DMS79 (cell line): ENCODE measurements around the gene CRTAC1.

Source experiments
- DNase-seq: peaks from one replicate; lab custom pipeline; 2025; lab: John Stamatoyannopoulos, UW

CRTAC1 gene, protein sequence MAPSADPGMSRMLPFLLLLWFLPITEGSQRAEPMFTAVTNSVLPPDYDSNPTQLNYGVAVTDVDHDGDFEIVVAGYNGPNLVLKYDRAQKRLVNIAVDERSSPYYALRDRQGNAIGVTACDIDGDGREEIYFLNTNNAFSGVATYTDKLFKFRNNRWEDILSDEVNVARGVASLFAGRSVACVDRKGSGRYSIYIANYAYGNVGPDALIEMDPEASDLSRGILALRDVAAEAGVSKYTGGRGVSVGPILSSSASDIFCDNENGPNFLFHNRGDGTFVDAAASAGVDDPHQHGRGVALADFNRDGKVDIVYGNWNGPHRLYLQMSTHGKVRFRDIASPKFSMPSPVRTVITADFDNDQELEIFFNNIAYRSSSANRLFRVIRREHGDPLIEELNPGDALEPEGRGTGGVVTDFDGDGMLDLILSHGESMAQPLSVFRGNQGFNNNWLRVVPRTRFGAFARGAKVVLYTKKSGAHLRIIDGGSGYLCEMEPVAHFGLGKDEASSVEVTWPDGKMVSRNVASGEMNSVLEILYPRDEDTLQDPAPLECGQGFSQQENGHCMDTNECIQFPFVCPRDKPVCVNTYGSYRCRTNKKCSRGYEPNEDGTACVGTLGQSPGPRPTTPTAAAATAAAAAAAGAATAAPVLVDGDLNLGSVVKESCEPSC

DNA sequence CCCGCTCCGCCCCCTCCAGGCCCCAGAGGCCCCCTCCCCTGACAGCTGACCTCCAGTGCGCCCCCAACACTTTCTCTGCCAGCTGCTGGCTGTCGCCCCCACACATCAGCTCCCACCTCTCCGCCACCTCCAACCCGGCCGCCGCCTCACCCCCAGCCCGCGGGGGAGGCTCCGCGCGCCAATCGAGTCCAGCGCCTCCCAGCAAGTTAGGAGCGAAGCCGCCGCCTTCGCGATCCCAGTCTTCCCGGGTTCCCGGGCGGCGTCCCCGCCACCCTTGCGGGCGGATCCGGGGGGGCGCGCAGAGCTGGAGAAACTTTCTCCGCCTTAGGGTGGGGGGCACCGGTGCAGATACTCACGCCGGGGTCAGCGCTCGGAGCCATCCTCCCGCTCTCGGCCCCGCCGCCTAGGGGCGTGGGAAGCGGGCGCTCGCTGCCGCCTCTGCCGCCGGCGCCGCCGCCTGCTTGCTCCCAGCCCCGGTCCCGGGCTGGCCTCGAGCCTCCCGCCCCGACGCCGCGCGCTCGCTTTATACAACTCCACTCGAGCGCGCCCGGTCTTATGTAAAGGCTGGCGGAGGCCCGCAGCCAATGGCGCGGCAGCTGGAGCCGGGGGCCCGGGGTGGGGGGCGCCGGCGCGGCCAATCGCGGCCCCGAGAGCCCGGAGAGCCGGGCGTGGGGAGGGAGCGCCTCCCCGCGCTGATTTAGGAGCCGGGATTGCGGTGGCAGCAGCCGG, at the start of gene CRTAC1:
Gene CRTAC1 (minus strand): TSS at position 529 of the 729 bp plus-strand sequence. CDS start 149 bp downstream, at position 380.
- peak; percentile 60 for DNase-seq

DNA sequence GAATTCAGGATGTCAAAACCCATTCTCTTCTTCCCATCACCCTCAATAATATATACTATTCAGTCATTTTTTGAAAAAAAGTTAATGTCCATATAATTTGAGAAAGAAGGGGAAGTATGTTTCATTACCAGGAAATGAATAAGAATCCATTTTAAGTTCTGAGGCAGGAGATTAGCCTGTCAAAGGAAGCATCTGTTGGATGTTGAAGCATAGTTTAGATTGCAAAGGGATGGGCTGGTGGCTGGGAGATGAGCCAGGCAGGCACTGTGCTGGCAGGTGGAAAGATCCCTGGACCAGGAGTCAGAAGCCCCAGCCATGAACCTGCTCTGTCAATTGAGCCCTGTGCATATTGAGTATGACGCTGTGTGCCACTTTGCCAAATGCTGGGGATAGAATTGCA, 48.4 kb upstream of the CRTAC1 start:
- no peak for DNase-seq

DNA sequence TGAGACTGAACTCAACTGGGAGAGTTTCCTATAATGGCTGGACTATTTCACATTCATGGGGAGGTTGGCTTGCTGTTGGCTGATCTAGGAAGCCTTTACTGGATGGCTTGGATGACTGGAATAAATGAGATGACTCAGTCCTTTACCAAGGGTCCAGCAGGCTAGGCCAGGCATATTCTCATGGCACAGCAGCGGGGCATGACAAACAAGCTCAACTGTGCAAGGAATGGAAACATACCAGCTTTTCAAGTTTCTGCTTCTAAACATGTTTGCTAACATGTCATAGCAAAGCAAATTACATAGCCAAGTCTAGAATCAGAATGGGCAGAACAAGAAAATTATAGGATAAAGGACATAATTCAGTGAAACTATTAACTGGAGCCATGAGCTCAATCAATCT, 46.8 kb upstream of the CRTAC1 start:
- DNase-seq: no peak

DNA sequence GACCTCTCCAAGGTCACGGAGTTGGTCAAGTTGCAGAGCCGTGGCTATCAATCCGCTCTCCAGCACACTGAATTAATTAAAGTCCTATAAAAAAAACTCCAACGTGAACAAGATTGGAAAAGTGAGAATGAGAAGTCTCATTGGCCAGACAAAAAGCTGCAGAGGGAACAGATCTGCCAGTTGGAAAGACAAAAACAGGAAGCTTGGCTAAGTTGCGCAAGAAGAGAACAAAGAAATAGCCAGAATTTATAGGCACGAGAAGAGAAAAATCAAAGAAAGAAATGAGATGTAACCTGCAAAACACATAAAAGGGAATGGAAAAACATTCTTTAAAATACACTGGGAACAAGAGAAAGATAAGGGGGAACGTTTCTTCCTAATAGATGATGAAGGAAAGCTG, 45.7 kb upstream of the CRTAC1 start:
- no peak for DNase-seq

DNA sequence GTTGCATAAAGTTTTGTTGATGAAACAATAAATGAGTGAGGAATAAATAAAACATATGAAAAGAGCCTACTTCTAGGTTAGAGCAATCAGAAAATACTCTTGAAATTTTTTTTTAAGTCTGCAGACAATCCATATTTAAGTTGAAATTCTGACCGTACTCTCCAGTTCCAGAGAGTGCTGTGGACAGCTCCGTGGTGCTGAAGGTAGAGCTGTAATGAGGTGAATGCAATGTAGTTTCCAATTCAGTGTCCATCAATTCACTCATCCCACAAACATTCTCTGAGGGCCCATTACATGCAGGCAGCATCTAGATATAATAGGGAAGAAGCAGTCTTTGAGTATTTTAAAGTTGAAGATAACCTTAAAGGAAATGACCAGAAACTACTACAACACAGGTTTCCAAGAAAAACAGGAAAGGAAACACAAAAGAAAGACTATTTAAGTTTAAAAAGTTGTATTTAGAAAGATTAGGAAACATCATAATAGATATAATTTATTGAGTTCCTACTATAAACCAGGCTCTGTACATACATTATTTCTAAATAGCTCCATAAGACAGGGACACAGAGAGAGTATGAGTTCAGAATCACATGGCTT, 44.0 kb upstream of the CRTAC1 start:
- no peak for DNase-seq

DNA sequence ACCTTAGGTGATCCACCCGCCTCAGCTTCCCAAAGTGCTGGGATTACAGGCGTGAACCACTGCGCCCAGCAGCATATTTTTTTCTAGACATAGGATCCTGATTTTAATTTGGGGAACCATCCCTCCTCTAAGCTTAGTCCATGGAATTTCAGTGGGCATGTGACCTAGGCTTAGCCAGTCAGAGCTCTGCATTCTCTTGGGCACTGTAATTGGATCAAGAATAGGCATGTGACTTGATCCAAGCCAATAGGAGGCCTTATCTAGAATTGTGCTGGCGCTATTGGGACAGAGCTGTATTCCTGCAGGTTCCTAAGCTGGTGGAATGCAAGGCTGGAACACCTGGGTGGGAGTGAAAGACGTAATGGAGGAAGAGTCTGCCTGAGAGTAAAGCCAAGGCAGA, 36.7 kb upstream of the CRTAC1 start:
- no peak for DNase-seq

DNA sequence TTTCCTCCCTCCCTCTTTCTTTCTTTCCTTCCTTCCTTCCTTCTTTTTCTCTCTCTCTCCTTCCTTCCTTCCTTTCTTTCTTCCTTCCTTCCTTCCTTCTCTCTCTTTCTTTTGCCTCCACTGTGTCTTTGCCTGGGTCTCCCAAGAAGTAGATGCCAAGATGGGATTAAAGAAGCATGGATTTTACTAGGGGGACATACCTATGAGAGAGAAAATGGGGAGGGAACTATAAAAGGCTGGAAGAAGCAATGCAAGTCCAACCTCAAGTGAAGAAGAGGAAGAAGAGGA, 33.3 kb upstream of the CRTAC1 start:
- no peak for DNase-seq

DNA sequence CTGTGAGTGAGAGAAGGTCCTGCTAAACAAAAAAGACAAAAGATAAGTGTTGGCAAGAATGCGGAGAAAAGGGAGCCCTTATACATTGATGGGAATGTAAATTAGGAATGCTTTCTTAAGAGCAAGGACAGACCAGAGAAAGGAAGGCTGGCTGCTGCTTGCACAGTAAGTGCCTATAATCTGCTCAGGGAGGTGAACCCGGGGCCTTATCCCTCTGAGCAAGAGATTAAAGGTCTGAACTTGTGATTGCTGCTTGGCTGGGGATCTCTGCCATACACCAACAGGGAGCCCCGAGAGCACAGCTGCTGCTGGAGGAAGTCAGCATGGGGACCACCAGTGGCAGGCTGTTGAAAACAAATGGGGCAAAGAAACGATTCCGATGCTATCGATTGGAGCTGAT, 32.0 kb upstream of the CRTAC1 start:
- DNase-seq: no peak

DNA sequence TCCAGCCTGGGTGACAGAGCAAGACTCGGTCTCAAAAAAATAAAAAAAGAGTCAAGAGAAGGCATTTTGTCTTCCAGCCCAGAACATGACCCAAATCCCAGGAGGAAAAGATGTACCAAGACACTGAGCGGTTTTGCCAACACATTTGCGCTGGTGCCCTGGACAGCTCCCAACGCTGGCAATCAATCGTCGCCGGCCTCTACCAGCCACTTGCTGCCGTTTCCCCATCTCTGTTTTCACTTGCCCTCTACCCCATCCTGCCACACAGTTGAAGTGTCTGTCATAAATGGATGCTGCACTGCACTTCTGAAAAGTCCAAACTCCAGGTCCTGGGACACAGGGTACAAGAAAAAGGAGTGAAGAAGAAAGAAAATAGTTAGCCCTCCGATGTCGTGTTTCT, 29.7 kb upstream of the CRTAC1 start:
- no peak for DNase-seq

DNA sequence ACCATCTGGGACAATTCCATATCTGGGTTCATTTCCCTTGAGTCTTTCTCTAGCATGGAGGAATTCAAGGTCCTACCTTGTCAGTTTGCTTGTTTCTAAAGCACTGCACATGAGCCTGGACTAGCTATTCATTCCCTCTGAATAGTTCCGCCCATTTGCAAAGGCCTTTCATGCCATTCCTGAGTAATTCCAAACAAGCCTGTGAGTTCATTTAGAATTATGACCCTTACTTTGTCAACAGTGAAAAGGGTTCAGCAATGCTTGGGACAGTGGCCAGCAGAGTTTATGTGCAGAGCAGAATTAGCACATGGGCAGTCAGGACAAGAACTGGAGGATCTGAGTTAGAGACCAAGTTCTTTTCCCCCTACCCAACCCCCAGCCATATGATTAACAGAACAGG, 27.9 kb upstream of the CRTAC1 start:
- DNase-seq: no peak

DNA sequence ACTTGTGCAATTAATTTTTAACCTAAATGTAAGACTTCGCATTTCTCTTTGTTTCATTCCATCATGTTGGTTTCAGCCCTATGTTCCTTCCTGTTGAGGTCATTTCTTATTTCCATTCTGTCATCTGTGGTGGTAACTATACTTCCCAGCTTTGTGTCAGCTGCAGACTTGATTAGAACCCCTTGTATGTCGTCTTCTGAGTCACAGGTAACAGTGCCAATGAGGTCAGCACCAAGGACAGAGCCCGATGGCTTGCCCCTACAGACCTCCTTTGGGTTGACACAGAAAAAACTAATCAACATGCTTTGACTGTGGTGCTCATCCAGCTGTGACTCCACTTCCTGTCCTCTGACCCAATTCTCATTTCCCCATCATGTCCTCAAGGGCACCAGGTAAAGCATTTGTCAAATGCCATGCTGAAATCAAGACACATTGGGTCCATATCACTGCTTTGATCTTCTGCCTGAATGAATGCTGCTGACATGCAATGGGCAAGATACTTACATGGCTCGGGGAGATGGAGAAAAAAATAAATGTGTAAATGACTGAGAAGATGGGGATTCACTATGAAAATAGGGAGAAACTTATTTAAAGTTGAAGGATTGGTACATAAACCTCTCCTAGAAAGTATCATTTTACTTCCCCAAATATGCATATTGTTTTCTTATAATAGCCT, 25.6 kb upstream of the CRTAC1 start:
- DNase-seq: no peak

DNA sequence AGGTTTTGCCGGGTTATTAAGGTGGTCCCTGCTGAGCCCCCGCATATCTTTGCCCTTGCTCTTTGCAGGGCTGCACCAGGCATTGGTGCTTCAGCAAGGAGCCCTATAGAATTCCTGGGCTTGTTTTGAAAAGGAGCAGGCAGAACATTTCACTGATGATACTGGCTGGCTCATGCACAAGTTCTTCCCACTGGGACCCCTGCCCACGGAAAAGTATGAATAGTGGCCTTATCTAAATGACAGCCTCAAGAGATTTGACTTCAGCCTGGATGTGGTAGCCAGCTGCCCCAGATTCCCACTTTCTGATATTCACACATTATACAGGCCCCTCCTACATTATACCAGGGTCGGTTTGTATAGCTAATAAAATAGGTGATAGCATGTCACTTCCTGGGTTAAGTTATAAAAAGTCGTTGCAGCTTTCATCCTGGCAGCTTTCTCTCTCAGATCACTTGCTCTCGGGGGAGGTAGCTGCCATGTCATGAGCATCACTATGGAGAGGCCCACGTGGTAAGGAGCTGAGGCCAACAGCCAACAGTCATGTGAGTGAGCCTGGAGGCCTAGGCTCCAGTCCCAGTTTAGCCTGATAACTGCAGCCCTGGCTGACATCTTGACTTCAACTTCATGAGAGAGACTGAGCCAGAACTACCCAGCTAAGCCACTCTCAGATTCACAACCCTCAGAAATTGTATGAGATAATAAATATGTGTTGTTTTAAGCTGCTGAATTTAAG, 16.8 kb upstream of the CRTAC1 start:
- no peak for DNase-seq

DNA sequence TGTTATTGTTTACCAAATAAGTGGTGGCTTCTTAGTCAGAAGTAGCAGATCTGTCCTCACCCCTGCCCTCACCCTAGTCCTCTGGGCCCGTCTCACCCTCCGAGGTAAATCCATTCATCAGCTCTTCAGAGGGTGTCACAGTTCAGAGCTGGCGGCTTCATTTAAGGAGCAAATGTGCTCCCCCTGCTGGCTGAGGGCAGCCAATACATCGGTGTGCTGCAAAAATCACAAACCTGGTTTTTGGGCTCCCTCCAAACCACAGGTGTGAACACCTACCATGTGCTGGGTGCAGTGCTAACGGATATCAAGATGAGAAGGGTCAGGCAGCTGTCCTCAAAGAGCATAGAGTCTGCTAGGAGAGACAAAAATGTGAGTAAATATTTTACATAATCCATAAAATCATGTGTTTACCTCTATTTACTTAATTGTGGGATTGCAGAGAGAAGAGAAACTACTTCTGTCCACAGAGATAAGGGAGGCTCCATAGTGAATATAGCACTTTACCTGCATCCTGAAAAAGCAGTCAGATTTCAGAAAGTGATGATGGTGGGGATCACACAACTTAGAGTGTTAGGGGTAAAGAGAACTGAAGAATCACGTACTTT, 15.5 kb upstream of the CRTAC1 start:
- peak; percentile 20 for DNase-seq

DNA sequence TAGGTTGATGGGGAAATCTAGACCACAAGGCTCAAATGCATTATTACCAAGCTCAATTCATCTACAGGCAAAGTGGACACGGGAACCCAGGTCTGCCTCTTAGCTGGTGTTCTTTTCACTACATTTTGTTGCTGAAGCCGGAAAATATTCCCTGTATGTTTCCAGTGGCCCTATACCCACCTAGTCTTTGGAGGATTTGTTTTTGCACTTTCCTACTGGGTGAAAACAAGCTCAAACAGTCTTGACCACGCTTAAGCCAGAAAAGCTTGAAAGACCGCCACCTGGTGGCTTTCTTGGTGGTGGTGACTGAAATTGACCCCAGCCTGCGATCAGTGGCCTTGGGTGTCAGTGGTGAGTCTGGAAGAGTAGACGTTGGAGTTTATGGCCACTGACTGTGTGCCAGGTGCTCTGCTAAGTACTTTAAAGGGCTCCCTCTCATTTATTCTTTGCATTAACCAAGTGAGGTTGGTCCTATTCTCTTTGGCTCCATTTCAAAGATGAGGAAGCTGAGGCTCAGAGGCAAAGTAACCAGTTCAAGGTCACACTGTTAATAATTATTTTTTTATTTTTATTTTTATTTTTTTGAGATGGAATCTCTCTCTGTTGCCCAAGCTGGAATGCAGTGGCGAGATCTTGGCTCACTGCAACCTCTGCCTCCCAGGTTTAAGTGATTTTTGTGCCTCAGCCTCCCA, 11.1 kb upstream of the CRTAC1 start:
- DNase-seq: no peak

DNA sequence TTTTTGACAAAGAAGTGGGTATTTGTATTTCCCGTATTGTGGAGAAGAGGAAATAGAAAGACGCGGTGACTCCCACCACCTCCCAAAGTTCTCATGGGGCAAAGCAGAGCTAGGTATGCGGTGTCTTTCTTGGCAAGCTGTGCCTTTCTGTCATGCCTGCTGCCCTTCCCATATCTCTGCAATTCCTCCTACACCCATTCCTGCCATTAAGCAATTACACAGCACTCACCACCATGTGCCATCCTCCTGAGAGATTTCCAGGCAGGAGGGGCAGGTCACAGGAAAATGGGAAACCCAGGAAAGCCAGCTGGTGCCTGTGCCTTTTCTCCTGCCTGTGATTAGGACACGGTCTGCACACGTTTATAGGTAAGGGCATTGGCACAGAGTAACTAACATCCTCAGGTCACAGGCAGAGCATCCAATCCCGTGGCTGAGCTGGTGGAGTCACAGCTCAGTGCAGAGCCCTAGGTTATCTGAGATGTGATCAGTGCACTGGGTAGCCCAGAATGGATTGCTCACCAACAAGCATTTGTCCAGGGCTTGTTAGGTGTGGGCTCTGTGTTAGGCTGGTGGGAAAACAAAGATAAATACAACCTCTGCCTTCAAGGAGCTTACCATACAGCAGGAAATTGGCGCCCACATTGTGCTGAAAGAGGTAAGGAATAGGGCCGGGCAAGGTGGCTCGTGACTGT, 9.4 kb upstream of the CRTAC1 start:
- no peak for DNase-seq

DNA sequence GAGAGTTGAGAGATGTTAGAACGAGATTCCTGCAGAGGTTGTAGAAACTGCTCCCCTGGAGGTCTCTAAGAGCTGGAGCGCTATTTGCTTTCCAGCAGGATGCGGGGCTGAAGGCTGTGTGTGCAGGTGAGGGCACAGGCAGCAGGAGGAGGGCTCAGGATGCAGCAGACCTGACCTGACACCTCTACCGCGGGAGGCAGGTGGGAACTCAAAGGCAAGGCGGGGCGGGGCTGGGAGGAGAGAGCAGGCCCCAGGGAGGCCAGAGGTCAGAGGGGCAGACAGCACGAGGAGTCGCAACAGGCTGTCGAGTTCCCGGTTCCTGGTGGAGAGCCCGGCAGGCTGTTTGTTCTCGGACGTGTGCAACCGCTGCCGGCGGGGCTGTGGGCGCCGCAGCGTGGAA, 7.9 kb upstream of the CRTAC1 start:
- DNase-seq: no peak

DNA sequence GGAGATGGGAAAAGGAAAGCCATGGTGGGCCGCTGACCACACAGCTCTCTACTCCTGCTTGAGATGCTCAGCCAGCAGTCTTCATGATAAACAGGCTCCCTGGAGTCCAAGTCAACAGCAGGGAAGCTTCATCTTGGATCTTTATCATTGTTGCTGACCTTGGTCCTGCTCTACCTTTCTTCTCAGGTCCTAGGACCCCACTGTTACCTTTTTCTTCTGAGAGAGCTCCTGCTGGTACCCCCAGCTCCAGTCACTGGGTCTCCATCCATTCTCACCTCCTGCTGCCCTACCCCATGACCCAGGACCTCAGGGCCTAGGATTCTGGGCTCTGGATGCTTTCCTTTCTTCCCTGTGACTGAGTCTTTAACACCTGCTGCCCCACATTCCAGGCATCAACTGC, 5.2 kb upstream of the CRTAC1 start:
- DNase-seq: no peak

DNA sequence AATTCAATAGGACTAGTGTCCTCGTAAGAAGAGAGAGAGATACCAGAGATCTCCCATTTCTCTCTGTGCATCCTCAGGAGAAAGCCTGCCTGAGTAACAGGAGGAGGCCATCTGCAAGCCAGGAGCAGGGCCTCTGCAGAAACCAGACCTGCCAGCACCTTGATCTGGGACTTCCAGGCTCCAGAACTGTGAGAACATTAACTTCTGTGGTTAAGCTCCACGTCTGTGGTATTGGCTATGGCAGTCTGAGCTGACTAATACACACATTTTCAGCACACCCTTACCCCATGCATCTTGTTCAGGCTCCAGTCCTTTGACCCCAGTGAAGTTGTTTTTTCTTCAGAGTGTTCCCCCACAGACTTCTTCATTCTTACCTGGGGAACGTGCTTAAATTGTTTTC, 3.1 kb upstream of the CRTAC1 start:
- no peak for DNase-seq

DNA sequence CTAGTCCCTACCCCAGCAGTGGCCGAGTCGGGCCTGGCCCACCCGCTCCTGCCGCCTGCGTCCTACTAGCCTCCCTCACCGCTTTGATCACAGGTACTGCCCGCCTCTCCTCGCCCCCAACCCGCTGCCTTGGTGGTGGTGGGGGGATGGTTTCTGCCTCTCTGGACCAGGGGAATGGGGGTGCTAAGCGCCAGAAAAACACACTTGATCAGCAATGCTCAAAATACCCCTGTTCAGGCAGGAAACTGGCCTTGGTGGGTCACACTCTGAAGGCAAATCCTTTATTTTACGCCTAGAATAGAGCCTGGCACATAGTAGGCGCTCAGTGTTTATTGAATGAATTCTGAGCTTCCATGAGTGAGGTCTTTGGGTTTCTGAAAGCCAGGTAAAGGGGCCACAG, 1.0 kb upstream of the CRTAC1 start:
- DNase-seq: no peak

DNA sequence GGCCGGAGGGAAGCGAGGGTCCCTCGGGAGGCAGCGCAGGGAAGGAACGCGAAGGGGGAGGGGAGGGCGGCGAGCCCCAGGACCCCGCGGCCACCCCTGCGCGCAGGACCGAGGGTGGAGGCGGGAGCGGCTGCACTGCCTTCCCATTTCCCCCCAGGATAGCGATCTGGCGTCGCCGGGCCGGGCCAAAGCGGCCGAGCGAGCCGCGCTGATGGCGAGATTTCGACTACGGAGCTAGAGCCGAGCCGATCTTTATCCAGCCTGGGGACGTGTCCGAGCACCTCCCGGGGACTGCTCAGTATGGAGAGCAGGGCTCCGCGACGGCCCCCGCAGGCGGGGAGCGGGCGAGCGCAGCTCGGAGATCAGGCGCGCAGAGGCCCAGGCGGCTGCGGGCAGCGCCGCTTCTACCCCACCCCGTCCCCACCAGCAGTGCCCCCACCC, 590 bp upstream of the CRTAC1 start:
- no peak for DNase-seq
